Raji (cell line): ENCODE measurements around the gene PHF21B.

Source experiments
- POLR2A ChIP-seq: IDR thresholded peaks from 2 replicates; pipeline ENCODE4 v1.6.1; 2011; ENCODE audit warnings: low read depth, low read length, control low read depth; ENCODE audit not compliant: insufficient read depth

PHF21B gene

DNA sequence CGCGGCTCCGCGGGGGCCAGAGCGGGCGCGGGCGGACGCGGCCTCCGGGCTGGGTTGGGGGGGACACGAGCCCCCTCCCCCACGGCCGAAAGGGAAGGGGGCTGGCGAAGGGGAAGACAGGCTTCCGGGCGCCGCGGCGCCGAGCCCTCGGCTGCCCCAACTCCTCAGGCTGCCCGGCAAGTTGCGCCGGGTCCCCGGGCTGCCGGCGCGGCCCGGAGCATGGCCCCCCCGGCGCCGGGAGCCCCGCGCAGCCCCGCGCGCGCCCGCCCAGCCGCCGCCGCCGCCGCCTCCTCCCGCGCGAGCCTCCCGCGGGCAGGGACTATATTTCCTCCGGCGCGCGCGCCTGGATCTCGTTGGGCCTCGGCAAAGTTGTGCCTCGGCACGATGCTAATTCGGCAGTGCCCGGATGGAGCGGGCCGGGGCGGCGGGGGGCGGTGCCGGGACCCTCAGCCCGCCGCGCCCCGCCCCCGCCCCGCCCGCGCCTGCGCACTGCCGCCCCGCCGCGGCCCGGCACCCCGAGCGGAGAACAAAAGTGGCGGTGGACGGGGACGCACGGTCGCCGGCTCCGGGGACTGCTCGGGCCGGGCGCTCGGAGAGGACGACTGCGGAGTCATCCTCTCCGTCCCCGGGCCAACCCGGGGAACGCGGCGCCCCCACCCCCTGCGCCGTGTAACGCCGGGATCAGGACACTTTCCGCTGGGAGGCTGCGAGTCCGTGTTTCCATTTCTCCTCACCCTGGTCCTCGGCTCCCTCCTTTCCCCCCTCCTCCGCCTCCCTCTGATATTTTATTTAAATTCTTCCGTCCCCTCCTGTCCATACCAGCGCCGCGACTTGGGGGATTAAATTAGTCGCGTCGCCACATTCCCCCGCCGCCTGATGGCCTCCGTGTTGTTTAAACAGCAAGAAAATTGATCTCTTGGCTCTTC is at the start of gene PHF21B:
Gene PHF21B, minus strand, starts transcription at position 400 of the 926 bp plus-strand sequence. CDS start 456 bp downstream, outside the sequence.
- 0 out of 2 replicates have a peak, but pooled peaks have one; percentile 31 for TF ChIP-seq POLR2A

DNA sequence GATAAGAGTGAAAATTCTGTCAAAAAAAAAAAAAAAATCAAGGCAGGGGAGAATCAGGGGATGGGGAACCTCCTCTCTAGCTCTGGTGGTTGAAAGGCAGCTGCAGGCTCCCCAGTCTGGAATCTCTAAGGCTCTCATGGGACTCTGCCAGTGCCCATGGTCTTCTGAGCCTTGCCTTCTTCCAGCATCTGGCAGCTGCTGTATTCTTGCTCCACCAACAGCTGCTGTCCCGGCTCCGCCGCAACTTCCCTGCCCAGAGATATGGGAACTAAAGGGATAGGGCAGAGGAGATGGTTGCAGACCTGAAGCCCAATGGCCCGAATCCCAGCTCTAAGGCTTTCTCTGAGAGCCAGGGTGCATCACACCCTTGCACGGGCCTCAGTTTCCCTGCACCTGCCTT is 49.5 kb upstream of the PHF21B start:
- TF ChIP-seq POLR2A, result no peak

DNA sequence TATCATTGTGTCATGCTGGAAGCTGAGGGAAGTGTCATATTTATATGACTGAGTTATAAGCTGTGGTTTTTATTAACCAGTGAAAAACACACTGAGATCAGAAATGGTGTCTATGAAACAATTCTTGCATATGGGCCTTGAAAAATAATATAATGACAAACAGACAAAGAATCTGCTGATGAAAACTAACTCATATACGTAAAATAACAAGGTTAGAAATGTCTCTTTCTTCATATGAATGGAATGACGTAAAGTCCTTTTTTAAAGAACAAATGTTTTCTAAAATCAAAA is 48.8 kb upstream of the PHF21B start:
- TF ChIP-seq POLR2A, result no peak

DNA sequence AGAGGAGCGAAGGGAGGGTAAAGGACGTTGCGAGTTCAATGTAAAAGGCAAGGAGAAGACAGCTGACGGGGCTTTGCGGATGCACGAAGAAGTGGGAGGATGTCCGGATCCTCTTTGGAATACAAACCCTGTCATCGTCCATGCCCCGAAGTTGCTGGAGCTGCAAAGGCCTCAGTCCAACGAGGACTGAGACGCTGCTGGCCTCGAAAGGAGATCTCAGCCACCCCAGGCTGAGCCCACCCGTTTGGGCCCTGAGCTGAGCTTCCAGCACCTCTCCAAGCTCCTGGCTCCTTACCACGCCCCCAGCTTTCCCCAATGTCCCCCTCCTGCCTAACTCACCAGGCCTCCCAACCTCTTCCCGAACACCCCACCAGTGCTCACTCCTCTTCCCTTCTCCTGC is 46.1 kb upstream of the PHF21B start:
- TF ChIP-seq POLR2A, result no peak

DNA sequence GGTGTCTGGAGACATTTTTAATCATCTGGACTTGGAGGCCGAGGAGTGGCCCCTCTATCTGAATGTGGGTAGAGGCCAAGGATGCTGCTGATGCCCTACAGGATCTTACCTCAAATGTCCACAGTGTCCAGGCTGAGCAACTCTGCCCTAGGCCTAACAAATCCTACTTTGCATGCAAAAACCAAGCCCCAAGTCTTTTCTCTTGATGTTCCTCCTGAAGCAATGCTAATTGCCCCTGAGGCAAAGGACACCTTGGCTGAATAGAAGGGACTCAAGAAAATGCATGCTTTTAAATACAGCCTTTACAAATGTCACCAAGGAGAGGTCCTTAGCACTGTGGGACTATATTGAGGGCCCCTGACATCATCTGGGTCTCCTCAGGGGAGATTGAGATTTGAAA is 43.8 kb upstream of the PHF21B start:
- TF ChIP-seq POLR2A, result no peak

DNA sequence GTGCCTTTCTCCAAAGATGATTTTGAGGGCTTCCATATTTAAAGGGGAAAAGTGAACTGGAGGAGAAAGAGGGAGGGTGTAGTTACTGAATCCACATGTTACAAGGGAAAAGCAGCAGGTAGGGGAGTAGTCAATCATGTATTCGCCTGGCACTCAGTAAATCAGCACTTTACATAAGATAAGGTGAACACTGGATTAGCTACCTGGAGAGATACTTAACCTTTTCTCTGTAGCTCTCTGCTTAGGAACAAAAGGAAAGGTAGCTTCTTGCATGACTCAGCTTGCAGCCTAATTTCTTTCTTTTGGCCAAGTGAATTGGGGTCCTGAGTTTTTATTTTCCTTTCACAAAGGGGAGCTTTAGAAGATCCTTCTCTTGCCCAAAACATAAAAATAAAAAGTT is 43.3 kb upstream of the PHF21B start:
- TF ChIP-seq POLR2A, result no peak

DNA sequence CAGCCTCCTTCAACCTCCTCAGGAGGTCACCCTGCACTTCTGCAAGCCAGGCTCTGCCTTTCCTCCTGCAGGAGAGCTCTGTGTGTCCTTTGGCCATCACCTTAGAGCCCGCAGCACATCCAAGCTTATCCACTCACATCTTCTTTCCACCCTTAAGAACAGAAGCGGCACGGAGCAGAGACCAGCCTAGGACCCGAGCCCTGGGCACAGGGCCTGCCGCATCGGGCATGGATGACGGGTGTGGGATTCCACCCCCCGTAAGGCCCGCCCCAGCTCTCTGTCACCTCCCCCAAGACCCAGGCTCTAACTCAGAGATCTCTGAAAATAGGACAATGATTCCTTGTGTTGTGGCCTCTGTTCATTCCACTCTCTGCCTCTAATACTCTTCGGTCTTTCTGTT is 42.1 kb upstream of the PHF21B start:
- TF ChIP-seq POLR2A, result no peak

DNA sequence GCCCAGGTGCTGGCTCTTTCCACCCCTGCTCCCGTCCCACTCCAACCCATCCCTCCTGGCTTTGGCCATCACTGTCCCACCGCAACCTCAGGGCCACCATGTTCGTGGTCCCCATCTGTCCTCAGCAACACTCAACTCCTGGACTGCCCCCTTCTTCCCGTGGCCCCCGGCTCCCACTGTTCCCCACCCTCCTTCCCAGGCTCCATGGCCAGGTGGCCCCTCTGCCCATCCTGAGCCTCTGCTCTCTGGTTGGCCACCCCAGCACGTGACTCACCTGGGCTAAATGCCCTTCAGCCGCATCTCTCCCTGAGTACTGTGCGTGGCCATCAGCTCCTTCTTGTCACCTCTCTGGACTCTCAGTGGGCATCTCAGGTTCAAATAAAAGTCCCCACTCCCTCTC is 41.6 kb upstream of the PHF21B start:
- TF ChIP-seq POLR2A, result no peak

DNA sequence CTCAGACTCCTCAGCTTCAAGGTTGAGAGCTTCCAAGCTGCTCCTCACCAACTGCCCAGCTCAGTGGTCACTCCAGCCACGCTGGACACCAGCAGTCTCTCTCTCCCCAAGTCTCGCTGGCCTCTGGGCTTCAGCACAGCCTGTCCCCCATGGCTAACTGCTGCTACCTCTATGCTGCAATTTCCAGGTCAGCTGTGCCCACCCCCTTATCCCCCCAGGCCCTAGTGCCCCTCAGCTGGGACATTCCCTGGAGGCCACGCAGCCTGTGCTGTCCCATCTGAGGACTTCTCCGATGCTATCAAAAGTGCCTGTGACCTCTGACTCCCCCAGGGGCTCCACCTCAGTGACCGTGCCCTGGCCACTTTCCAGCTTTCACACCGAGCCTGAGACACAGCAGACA is 37.5 kb upstream of the PHF21B start:
- TF ChIP-seq POLR2A, result no peak

DNA sequence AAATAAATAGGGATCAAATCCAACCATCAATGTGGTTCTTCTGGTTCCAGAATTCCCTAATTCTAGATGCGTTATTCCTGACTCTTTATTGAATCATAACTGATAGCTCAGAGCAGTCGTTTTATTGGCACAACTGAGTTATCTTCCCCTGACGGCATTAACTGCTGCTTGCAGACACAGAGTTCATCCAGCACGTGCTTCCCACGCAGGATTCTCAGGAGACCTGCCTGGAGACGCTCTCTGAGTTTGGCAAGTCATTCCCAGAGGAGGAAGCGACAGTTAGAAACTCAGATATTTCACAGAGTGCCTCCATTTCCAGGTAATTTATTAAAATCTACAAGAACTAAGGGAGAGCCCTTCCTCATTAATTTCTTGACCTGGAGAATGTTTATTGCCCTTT is 35.4 kb upstream of the PHF21B start:
- no peak for TF ChIP-seq POLR2A

DNA sequence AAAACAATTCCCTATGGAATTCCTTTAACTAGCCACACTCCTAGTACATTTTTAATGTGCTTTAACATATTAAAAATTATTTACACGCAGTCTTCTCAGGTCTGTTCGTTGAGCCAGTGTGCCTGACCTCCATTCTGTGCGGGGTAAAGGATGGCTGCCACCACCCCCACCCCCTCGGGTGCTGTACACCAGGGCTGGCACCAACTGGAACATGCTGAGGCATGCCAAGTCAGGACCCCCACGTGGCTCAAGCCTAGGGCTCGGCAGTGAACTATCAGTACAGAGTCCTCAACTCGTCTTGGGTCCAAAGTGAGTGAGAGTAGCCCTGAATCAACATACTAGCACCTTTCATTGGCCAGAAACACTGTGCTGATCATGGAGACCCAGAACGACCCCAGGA is 32.5 kb upstream of the PHF21B start:
- TF ChIP-seq POLR2A, result no peak

DNA sequence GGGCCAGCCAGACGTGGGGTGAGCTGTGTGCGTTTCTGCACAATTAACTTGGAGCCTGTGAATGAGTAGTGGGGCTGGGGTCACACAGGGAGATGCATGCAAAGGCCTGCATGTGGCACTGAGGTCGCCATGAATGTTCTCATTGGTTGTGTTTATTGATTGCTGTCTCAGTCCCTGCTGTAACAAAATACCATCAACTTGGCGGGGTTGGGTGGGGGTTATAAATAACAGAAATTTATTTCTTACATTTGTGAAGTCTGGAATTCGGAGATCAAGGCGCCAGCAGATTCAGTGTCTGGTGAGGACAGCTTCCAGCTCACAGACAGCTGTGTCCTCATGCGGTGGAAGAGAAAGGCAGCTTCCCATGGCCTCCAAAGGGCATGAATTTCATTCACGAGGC is 29.3 kb upstream of the PHF21B start:
- no peak for TF ChIP-seq POLR2A

DNA sequence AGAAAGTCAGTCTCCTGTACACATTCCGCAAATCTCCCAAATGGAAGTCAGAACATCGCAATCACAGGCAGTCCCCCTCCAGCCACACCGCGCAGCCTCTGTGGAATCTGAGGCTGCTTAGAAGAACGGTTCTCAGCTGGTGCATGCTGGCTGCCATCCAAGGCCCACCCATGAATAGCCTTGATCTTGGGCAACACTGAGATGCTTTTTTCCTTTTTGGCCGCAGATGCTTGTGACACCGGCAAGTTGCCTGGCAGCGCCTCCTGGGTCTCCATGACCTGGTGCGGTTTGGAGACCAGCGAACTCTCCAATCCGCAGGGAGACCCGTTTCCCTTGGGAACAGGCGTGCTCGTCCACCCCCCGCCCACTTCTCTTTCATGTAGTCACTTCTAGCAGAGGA is 26.3 kb upstream of the PHF21B start:
- no peak for TF ChIP-seq POLR2A

DNA sequence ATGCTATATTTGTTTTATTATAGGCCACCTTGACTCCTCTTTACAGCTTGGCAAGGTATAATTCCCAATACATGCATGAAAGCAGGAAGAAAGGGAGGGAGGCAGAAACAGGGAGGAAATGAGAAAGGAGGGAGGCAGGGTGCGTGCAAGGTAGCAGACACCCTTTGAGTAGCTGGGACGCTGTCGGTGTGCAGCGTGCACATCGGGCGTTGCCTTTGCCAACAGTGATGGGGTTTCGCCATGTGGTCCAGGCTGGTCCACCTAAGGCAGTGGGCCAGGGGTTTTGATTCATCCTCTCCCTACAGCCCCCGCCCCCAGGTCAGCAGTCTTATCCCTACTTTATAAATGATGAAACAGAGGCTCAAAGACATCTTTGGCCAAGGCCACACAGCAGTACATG is 25.0 kb upstream of the PHF21B start:
- TF ChIP-seq POLR2A, result no peak

DNA sequence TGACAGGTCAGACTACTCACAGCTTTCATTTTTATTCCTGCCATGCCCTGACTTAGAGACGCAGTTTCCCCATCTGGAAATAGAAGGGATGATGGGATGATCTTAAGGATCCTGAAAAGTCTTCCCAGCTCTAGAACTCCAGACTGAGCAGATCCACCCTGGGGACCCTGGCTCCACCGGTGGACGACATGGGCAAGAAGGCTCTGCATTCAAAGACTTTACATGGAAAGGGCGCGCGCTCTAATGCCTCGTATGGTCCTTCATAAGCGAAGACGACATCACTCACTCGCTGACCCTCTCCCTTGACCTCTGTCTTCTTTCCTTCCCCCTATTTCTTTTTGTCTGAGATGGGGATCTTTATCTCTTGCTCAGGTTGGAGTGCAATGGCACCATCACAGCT is 24.4 kb upstream of the PHF21B start:
- no peak for TF ChIP-seq POLR2A

DNA sequence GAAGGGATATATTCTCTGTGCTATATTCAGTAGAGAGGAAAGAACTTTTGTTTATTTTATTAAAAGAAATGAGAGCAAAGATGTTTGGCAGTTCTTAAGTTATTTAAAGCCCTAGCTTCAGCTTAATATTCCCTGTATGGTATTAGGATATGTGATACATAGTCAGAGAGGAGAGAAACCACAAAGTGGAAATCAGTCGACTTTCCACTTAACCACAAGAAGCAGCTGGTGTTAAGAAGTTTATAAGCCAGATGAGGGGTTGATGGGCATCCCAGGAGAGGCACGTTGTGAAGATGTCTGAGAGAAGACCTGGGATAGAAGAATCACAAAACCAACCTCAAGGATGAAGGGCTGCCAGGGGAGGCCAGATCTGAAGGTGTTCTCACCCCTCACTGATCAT is 23.3 kb upstream of the PHF21B start:
- no peak for TF ChIP-seq POLR2A
